Calu3 (cell line): ENCODE measurements around the gene FER. TPM values are rescaled to one million over a fixed set of nuclear protein-coding genes. Genes with fewer than 3 reads are reported as not detected.

ENCODE experiments used
- BruUV-seq: library from RNA; stranded (reverse); fragments of 400-500 nt; replicated peaks from 2 replicates; lab custom pipeline; 2021; lab: Mats Ljungman, UMichigan
- CTCF ChIA-PET: fragments of 300-600 bp; sonication (Branson Sonifier 250); formaldehyde crosslinking; loops from one replicate; lab custom pipeline; 2022; ENCODE audit warnings: antibody characterized with exemption; lab: Charles Lee
- DNase-seq: peaks from one replicate; pipeline ENCODE4 v3.0.0; 2022
- H3K27ac Mint-ChIP-seq: one replicate; pipeline ENCODE4 v1.8.0; 2022; ENCODE audit warnings: mixed read lengths; ENCODE audit not compliant: unreplicated experiment
- H3K27me3 Mint-ChIP-seq: one replicate; pipeline ENCODE4 v1.8.0; 2022; ENCODE audit warnings: mixed read lengths; ENCODE audit not compliant: unreplicated experiment
- H3K36me3 Mint-ChIP-seq: one replicate; pipeline ENCODE4 v1.8.0; 2022; ENCODE audit warnings: mild to moderate bottlenecking, moderate library complexity, mixed read lengths; ENCODE audit not compliant: insufficient read depth, unreplicated experiment
- H3K4me1 Mint-ChIP-seq: one replicate; pipeline ENCODE4 v1.8.0; 2022; ENCODE audit warnings: mild to moderate bottlenecking, low read depth, mixed read lengths; ENCODE audit not compliant: unreplicated experiment
- H3K4me3 Mint-ChIP-seq: one replicate; pipeline ENCODE4 v1.8.0; 2022; ENCODE audit warnings: mild to moderate bottlenecking, low read depth, moderate library complexity, mixed read lengths; ENCODE audit not compliant: unreplicated experiment
- H3K9me3 Mint-ChIP-seq: one replicate; pipeline ENCODE4 v1.8.0; 2022; ENCODE audit warnings: low read depth, mixed read lengths; ENCODE audit not compliant: unreplicated experiment
- CTCF ChIP-seq: fragments of 200-600 bp; IDR thresholded peaks from one replicate; pipeline ENCODE4 v1.8.0; 2022; ENCODE audit warnings: antibody characterized with exemption; ENCODE audit not compliant: unreplicated experiment
- intact Hi-C: fragments of 100-400 bp; cut with micrococcal nuclease; formaldehyde crosslinking; loops from one replicate; pipeline ENCODE4 v1.10.0; 2022; ENCODE audit not compliant: unreplicated experiment
- total RNA-seq: library from RNA; stranded (reverse); gene quantifications from 2 replicates; pipeline ENCODE4 v1.2.3, GENCODE V29; 2022

Gene FER
- total RNA-seq, 1 experiment from 2014 or later = 32.9 TPM

GRCh38 chr5:109029847-109030246 lies 282.1 kb downstream of the FER start:
- intact Hi-C loops = no loop called here
- Mint-ChIP-seq H3K4me3 (no peak overlapping the region), H3K9me3 (no peaks in the 10 kb centered on the region), H3K27ac (no peak overlapping the region), H3K36me3 (no peaks in the 10 kb centered on the region), H3K27me3 (no peaks in the 10 kb centered on the region), H3K4me1 (no peaks in the 10 kb centered on the region)
- TF ChIP-seq CTCF = no peak
- no TSS peak for BruUV-seq
- no peak for DNase-seq
- CTCF ChIA-PET = no interaction called here

GRCh38 chr5:109030360-109031143 lies 282.9 kb downstream of the FER start:
- intact Hi-C loops = no loop called here
- no TSS peak for BruUV-seq
- H3K27ac Mint-ChIP-seq = no peak overlapping the region

GRCh38 chr5:109034306-109034705 lies 286.6 kb downstream of the FER start:
- CTCF ChIA-PET = no interaction called here
- no peak overlapping the region for H3K27ac Mint-ChIP-seq
- H3K27me3 Mint-ChIP-seq = no peaks in the 10 kb centered on the region
- no peaks in the 10 kb centered on the region for H3K9me3 Mint-ChIP-seq
- H3K4me3 Mint-ChIP-seq = no peak overlapping the region
- H3K36me3 Mint-ChIP-seq = no peaks in the 10 kb centered on the region
- intact Hi-C loops = no loop called here
- no peak for TF ChIP-seq CTCF
- H3K4me1 Mint-ChIP-seq = no peaks in the 10 kb centered on the region
- BruUV-seq = no TSS peak
- no peak for DNase-seq

More at GRCh38 chr5:109030360-109031143, 282.9 kb downstream of the FER start:
- DNase-seq = no peak
- Mint-ChIP-seq H3K4me3 (no peak overlapping the region), H3K27me3 (no peaks in the 10 kb centered on the region), H3K4me1 (no peaks in the 10 kb centered on the region), H3K36me3 (no peaks in the 10 kb centered on the region), H3K9me3 (no peaks in the 10 kb centered on the region)
- CTCF ChIA-PET = no interaction called here
- no peak for TF ChIP-seq CTCF

- TF ChIP-seq CTCF = no peak
- CTCF ChIA-PET = no interaction called here
- Mint-ChIP-seq H3K4me3 (no peak overlapping the region), H3K4me1 (no peaks in the 10 kb centered on the region), H3K27ac (no peak overlapping the region), H3K36me3 (no peaks in the 10 kb centered on the region), H3K27me3 (no peaks in the 10 kb centered on the region), H3K9me3 (no peaks in the 10 kb centered on the region)
- no TSS peak for BruUV-seq
- intact Hi-C loops = no loop called here
- no peak for DNase-seq
These were observed 287.7 kb downstream of the FER start for GRCh38 chr5:109035436-109035835.
